GM12891 (cell line): ENCODE results near the gene PPP1R13L.

Experiments
- POLR2A ChIP-seq: IDR thresholded peaks from 2 replicates; pipeline ENCODE4 v1.6.1; 2011; ENCODE audit warnings: low read depth, low read length, control low read depth
- POLR2AphosphoS5 ChIP-seq: IDR thresholded peaks from 2 replicates; pipeline ENCODE4 v1.6.1; 2011; ENCODE audit warnings: low read depth, low read length, control low read depth

- no peak for TF ChIP-seq POLR2AphosphoS5
- no peak for TF ChIP-seq POLR2A
Observed at GRCh38 chr19:45446944-45447343, 42.1 kb upstream of the PPP1R13L start.
